GM18909 (cell line): ENCODE results near the gene SCD.
A peak's percentile ranks its signal among the peaks of the same experiment; 100 is the strongest.
"Not testable (repeated sequence)": the region's sequence is repeated elsewhere in the genome, so short reads cannot be mapped to it uniquely, and the experiment has no call there.

Source experiments
- ATAC-seq: cut with Tn5 transposase; IDR thresholded peaks from one replicate; pipeline ENCODE4 v1.9.1; 2021; ENCODE audit warnings: mild to moderate bottlenecking; ENCODE audit not compliant: unreplicated experiment, poor library complexity

The SCD gene

DNA sequence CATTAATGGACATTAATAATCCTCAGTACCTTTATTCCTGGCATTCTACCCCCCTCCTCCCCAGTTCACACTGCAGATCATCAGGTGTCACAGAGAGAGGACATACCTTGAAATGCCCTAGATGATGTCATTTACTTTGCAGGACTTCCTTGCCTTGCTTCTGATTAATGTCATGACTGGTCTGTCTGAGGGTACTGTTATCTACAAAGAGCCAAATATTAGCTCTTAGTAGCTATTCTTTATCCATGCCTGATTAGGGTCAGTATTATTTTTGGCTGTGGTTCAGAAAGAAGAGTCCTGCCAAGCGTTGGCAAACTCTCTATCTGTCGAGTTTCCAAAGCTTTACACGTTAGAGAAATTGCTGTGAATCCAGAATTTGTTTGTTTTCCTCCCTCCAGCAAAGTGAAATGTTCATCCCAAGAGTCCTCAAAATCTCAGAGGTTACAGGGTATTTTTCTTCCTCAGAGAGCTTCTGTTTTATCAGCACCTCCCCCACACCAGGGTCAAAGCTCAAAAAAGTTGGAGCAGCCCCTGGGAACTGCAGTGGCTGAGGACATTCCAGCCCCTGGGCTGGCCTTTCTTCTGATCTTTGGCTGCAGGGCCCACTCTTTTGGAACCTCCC lies 12.6 kb downstream of the SCD start:
- ATAC-seq: no peak

DNA sequence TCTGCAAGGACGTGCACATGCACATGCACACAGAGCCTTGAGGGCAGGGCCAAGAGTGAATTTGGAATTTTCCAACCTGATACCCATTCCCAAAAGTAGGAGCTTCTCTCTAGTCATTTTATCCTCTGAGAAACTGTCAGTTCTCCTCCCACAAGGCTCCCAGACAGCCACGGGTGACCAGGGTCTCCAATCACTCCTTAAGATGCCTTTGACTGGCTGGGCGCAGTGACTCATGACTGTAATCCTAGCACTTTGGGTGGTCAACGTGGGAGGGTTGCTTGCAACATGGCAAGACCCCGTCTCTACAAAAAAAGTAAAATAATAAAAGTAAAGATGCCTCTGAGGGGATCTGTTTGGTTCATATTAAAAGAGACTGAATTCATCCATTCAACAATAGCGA lies 13.2 kb downstream of the SCD start:
- ATAC-seq: no peak

DNA sequence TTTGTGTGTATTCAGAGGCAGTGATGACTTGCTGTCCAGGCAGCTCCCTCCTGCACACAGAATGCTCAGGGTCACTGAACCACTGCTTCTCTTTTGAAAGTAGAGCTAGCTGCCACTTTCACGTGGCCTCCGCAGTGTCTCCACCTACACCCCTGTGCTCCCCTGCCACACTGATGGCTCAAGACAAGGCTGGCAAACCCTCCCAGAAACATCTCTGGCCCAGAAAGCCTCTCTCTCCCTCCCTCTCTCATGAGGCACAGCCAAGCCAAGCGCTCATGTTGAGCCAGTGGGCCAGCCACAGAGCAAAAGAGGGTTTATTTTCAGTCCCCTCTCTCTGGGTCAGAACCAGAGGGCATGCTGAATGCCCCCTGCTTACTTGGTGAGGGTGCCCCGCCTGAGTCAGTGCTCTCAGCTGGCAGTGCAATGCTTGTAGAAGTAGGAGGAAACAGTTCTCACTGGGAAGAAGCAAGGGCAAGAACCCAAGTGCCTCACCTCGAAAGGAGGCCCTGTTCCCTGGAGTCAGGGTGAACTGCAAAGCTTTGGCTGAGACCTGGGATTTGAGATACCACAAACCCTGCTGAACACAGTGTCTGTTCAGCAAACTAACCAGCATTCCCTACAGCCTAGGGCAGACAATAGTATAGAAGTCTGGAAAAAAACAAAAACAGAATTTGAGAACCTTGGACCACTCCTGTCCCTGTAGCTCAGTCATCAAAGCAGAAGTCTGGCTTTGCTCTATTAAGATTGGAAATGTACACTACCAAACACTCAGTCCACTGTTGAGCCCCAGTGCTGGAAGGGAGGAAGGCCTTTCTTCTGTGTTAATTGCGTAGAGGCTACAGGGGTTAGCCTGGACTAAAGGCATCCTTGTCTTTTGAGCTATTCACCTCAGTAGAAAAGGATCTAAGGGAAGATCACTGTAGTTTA lies 15.8 kb downstream of the SCD start:
- ATAC-seq: no peak

DNA sequence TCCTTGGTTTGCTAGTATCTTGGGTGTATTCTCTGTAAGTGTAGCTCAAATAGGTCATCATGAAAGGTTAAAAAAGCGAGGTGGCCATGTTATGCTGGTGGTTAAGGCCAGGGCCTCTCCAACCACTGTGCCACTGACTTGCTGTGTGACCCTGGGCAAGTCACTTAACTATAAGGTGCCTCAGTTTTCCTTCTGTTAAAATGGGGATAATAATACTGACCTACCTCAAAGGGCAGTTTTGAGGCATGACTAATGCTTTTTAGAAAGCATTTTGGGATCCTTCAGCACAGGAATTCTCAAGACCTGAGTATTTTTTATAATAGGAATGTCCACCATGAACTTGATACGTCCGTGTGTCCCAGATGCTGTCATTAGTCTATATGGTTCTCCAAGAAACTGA lies 17.1 kb downstream of the SCD start:
- ATAC-seq: no peak

DNA sequence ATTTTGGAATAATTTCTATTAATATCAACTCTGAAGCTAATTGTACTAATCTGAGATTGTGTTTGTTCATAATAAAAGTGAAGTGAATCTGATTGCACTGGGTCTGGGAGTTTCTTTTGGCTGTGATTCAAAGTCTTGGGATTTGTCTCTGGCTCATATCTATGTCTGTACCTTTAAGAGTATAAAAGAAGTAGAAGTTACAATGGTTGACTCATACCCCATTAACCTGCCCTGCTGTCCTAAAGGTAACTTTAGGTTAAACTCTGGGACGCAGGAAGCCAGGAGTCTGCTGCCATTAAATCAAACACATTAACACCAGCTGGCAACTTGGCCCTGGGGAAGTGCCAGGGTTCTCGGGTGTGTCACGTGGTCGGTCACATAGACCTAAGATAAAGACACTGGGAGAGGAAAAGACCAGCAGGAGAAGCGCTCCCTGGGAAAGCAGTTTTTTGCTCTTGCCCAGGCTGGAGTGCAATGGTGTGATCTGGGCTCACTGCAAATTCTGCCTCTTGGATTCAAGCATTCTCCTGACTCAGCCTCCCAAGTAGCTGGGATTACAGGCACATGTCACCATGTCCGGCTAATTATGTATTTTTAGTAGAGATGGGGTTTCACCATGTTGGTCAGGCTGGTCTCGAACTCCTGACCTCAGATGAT lies 17.8 kb downstream of the SCD start:
- ATAC-seq: no peak

DNA sequence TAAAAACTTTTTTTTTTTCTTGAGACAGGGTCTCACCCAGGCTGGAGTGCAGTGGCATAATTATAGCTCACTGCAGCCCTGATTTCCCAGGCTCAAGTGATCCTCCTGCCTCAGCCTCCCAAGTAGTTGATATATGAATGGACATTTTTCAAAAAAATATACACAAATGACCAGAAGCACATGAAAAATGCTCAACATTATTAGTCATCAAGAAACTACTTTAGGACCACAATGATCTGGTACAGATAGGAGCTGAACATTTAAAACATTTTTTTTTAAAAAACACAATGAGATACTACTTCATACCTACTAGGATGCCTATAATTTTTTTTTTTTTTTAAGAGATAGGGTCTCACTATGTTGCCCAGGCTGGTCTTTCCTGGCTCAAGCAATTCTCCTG lies 21.7 kb downstream of the SCD start:
- ATAC-seq: no peak

DNA sequence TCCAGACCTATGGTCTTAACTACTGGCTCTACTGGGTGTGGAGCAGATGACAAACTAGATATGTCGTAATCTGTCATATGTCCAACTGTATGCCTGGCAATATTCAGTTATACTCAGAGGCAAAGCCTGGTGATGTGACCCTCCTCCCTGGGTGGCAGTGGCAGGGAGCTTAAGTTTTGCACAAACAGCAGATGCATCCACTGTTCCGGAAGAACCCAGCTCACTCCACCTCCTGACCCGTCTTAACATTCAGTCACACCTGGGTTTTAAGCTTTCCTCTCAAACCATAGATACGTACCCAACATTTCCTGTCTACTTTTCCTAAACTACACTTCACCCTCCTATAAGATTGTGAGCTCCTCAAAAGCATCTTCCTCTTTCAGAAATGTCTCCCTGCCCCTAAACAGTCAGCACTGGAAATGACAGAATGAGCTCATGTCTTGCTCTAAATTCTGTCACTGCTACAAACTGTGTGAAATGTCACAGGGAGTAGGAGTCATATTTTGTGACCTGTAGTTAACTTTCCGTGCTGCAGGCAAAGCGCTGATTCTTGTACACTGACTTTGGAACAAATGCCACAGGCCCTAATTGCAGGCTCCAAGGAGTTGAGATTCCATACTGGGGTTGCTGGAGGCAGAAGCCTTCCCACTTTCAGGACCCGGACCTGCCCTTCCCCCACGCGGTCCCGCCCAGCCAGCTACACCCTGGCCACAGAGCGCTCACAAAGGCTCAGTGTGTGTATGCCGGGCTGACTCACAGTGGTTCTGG lies 23.9 kb downstream of the SCD start:
- no peak for ATAC-seq

DNA sequence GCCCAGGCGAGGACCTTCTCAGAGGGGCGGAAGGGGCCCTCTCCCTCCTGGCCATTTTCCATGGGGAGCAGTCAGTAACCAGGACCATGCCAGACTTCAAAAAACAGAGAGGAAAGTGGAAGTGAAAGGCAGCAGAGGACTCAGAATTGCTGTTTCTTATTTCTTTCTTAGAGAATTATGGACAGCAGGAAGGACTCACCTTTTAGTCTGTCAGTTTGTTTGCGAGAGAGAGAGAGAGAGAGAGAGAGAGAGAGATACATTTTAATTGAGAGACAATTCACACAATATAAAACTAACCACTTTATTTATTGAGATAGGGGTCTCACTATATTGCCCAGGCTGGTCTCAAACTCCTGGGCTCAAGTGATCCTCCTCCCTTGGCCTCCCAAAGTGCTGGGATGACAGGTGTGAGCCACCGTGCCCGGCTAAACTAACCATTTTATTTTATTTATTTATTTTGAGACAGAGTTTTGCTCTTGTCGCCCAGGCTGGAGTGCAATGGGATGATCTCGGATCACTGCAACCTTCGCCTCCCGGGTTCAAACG lies 24.5 kb downstream of the SCD start:
- no peak for ATAC-seq

DNA sequence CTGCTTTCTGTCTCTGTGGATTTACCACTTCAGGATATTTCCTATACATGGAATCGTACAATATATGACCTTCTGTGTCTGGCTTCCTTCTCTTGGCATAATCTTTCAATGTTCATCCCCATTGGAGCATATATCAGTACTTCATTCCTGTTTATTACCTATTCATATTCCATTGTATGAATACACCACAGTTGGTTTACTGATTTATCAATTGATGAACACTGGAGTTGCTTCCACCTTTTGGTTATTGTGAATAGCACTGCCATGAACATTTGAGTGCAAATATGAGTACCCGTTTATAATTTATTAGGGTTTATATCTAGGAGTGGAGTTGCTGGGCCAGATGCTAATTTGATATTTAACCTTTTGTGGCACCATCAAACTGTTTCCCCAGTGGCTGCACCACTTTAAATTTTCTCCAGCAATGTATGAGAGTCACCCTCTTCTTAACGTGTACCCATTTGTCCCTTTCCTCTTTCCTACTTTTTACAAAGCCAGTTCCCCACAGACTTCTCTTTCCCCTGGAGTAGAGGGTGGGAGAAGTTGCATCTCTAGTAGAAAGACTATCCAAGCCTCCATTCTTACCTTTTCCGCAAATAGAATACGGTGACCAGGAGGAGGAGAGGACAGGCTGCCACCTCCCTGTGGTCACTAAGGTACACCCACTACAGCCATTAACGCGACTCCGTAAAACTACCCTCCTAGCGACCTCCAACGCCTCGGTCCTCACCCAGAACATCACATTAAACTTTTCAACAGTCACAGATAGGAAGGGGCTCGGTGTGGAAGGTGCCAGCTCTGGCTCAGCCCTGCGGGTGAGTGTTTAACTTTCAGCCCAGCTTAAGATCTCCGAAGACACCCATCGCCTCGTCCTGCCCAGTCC lies 25.6 kb downstream of the SCD start:
- peak; percentile 12 for ATAC-seq

DNA sequence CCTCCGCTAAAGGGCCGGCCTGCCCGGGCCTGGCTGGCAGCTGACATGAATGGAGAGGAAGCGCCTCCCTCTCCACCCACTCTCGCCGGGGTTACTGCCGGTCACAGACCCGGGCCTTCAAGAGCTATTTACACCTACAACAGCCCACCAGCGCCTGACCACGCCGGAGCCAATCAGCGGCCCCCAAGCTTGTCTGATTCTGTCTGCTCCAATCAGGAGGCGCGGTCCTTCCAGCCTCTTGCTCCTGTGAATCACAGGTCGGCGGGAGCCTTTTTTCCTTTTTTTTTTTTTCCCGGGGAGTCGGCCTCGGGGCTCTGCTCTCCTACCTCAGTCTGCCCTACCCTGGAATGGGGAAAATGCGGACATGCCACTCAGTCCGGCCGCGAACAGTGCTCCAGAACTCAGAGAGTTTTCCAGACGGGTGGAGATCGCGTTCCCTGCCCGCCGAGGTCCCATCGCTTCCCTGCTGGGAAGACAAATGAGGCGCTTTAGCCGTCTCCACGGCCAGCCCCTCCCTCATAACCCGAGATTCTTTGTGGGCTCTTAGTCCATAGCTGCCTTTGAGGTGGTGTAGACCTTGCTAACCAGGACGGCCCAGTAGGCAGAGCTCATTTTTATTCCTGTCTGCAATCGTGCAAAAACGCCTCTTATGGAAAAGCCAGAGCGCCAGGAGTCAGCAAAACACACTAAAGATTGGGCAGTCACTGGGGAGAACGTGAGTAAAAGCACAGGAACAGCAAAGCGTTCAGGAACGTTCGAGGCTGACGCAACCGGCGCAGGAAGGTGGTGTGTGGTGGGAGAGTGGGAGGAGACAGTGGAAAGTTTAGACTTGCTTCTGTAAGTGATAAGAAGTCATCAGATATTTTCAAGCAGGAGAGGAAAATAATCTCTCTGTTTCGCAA lies 26.5 kb downstream of the SCD start:
- peak; percentile 95 for ATAC-seq

DNA sequence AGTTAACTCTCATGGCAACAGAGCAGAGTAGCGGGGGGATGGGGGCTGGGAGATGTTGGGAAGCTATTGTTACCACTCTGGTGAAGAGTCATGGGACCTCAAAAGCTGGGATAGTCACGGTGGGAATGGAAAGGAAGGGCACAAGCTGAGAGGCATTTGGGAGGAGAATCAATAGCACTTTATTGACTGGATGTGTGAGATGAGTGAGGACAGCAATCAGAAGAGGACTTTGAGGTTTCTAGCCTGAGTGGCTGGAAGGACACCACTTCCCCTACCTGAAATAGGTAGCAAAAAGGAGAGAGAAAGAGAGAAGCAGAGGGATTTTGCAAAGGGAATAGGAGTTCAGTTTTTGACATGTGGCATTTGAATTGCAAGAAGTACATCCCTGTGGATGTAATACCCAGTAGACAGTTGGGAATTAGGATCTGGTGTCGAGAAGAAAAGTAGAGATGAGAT lies 27.2 kb downstream of the SCD start:
- ATAC-seq: no peak

DNA sequence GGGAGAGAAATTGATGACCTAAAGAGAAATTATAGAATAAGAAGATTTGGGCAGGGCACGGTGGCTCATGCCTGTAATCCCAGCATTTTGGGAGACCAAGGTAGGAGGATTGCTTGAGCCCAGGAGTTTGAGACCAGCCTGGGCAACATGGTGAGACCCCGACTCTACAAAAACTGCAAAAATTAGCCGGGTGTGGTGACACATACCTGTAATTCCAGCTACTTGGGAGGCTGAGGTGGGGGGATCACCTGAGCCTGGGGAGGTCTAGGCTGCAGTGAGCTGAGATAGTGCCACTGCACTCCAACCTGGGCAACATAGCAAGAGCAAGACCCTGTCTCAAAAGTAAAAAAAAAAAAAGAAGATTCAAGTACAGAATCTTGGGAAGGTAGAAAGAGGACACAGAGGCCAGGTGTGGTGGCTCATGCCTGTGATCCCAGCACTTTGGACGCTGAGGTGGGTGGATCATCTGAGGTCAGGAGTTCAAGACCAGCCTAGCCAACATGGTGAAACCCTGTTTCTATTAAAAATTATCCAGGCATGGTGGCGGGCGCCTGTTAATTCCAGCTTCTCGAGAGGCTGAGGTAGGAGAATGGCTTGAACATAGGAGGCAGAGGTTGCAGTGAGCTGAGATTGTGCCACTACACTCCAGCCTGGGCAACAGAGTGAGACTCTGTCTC lies 27.8 kb downstream of the SCD start:
- not testable (repeated sequence) for ATAC-seq

DNA sequence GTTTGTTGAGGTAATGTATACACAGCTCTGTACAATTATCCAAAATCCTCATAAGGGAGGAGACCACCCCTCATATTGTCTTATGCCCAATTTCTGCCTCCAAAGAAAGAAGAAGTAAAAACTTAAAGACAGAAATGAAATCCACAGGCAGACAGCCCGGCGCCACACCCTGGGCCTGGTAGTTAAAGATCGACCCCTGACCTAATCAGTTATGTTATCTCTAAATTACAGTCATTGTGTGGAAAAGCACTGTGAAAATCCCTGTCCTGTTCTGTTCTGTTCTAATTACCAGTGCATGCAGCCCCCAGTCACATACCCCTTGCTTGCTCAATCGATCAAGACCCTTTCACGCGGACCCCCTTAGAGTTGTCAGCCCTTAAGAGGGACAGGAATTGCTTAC lies 29.6 kb downstream of the SCD start:
- ATAC-seq: not testable (repeated sequence)

DNA sequence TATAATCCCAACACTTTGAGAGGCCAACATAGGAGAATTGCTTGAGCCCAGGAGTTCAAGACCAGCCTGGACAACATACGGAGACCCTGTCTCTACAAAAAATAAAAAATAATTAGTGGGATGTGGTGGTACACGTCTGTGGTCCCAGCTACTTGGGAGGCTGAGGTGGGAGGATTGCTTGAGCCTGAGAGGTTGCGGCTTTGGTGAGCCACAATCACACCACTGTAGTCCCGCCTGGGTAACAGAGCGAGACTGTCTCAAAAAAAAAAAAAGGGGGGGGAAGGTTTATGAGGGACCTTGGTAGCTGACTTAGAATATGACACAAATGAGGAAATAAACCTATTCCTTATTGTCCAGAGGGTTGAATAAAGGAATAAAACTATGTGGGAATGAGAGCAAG lies 30.8 kb downstream of the SCD start:
- ATAC-seq: no peak

DNA sequence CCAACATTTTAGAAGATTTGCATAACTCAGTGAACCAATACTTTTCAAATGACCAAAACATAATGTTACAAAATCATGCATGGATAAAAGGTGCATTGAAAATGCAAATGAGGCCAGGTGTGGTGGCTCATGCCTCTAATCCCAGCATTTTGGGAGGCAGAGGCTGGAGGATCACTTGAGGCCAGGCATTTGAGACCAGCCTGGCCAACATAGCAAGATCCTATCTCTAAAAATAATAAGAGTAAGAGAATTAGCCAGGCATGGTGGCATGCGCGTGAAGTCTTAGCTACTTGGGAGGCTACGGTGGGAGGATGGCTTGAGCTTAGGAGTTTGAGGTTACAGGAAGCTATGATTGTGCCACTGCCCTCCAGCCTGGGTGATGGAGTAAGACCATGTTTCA lies 33.4 kb downstream of the SCD start:
- ATAC-seq: no peak

DNA sequence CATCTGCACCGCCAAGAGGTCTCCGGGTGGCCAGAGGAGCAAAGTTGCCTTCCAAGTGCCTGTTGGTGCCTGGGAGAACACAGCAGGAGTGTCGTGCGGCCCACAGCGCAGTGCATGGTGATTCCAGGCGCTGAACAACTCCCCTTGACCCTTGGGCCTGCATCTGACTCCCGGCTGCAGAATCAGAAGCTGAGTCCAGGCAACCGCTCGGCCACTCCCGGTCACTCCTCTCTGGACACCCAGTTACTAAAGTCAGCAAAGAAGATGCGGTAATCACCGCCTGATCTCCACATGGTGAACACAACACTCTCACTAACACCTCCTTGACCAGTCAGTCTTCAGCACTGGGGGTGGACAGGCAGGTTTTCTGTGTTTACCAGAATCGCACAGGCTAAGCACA lies 35.5 kb downstream of the SCD start:
- ATAC-seq: no peak

DNA sequence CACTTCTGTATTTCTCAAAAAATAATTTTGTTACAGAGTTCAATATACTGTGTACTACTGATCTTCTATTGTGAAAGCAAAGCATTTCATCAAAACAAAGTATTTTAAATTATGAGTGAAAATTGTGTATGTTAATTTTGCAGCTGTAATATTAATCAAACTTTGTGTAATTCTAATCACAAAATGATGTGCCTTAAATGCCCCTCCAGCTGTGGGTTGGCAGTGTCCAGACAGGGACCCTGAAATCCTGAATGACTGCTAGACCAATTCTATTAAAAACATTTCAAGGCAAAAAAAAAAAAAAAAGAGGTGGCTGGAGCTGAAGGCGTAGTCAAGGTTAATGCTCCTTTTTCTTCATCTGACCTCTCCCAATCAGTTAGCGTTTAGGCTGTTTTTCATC lies 36.2 kb downstream of the SCD start:
- no peak for ATAC-seq
